ENCODE data around the gene CLDN6. TPM values are rescaled to one million over a fixed set of nuclear protein-coding genes. Genes with fewer than 3 reads are reported as not detected.

CLDN6 gene, protein sequence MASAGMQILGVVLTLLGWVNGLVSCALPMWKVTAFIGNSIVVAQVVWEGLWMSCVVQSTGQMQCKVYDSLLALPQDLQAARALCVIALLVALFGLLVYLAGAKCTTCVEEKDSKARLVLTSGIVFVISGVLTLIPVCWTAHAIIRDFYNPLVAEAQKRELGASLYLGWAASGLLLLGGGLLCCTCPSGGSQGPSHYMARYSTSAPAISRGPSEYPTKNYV
- total RNA-seq (not detected), polyA plus RNA-seq (1 to 10 TPM in 1 of 3 donors, under 1 TPM in 2; 0.05 to 5.5 (median 0.45) TPM)
- long read RNA-seq, donor 1 = 0 reads
- long read RNA-seq, donor 2, partial matches to known transcripts = 0 of 1 reads
- long read RNA-seq, donor 2, other reads (novel, unspliced or antisense) = 1 of 1 reads

DNA sequence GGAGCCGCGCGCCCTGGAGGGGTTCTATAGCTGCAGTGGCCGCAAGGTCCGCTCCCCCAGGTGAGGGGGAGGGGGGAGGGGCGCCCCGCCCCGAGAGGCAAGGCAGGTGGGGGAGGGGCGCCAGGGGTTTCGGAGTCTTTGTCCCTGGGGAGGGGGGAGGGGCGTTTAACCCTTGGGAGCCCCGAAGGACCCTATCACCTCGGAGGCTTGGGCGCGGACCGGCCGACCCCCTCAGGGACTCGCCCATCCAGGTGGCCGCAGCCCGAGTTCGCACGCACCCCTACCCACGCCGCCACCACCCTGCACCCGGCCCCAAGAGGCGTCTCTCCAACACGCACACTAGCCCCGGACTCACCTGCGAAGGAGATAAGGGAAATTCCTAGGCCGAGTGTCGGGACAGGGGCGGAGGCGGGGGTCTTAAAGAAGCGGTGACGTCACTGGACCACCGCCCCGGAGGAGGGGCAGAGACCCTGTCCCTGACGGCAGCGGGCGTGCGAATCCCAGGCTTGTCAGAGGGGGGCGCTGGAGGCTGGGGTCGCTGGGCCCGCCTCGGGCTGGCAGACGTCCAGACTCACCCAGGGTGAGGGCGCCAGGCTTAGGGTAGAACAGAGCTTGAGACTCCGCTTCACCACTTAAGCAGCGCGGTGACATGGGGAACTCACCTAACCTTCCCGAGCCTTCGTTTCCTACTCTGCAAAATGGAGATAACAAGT is at the start of gene CLDN6:
TSS of gene CLDN6 (minus strand) at position 390 of the 713 bp plus-strand sequence. CDS start 2,162 bp downstream, outside the sequence.
- 8 to 11% (median 10%) methylated on average over 41 to 51 of the region's 52 CpGs for WGBS, 3 donors
- DNase-seq (no peak), ATAC-seq (no peak)
- TF ChIP-seq, protein P1, sequence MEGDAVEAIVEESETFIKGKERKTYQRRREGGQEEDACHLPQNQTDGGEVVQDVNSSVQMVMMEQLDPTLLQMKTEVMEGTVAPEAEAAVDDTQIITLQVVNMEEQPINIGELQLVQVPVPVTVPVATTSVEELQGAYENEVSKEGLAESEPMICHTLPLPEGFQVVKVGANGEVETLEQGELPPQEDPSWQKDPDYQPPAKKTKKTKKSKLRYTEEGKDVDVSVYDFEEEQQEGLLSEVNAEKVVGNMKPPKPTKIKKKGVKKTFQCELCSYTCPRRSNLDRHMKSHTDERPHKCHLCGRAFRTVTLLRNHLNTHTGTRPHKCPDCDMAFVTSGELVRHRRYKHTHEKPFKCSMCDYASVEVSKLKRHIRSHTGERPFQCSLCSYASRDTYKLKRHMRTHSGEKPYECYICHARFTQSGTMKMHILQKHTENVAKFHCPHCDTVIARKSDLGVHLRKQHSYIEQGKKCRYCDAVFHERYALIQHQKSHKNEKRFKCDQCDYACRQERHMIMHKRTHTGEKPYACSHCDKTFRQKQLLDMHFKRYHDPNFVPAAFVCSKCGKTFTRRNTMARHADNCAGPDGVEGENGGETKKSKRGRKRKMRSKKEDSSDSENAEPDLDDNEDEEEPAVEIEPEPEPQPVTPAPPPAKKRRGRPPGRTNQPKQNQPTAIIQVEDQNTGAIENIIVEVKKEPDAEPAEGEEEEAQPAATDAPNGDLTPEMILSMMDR (IDR thresholded peaks at IDR 0.05) = peak; percentile 16
- H3K27me3 ChIP-seq (ENCODE audit: insufficient read depth in 3 of 3, low read length in 2 of 3) = peaks cover 0 to 34% (median 9%) of the 10 kb centered on the region in 3 donors
- peaks cover 17% of the 10 kb centered on the region for H3K4me1 ChIP-seq
- intact Hi-C loops (cut with DNase I) = no loop called here
- no peaks in the 10 kb centered on the region for H3K9me3 ChIP-seq
- no peak within 1 kb of the TSS for H3K4me3 ChIP-seq
- no peaks in the 10 kb centered on the region for H3K36me3 ChIP-seq (ENCODE audit: insufficient read depth in 1 of 2, low read depth in 1 of 2)
- H3K27ac ChIP-seq = no peak within 1 kb of the TSS

DNA sequence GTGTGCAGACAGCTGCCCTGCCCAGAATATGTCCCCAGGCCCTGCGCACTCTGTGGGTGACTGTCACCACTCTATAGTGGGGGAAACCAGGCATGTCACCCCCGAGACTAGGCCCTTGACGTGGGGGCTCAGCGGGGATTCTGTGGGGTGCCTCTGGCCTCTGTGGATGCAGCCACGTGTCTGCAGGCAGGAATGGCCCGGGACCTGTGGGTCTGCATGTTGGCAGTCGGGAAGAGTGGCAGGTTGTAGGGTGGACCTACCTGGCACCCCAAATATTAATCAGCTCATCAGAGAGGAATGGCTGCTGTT is 48.4 kb upstream of the CLDN6 start:
- ATAC-seq = no peak
- Histone ChIP-seq H3K27me3 (ENCODE audit: insufficient read depth in 3 of 3, low read length in 2 of 3) (no peaks in the 10 kb centered on the region), H3K27ac (peak overlapping the region; percentile 78), H3K9me3 (no peaks in the 10 kb centered on the region), H3K36me3 (ENCODE audit: insufficient read depth in 1 of 2, low read depth in 1 of 2) (peaks cover 0 to 13% of the 10 kb centered on the region in 2 donors), H3K4me3 (peak overlapping the region; percentile 73), H3K4me1 (peaks cover 29% of the 10 kb centered on the region)
- no peak for DNase-seq
- WGBS, 3 donors = 42 to 58% (median 44%) methylated on average over 7 of the region's 7 CpGs
- intact Hi-C loops (cut with DNase I) = no loop called here
- TF ChIP-seq, protein P1 (IDR thresholded peaks at IDR 0.05) = no peak

DNA sequence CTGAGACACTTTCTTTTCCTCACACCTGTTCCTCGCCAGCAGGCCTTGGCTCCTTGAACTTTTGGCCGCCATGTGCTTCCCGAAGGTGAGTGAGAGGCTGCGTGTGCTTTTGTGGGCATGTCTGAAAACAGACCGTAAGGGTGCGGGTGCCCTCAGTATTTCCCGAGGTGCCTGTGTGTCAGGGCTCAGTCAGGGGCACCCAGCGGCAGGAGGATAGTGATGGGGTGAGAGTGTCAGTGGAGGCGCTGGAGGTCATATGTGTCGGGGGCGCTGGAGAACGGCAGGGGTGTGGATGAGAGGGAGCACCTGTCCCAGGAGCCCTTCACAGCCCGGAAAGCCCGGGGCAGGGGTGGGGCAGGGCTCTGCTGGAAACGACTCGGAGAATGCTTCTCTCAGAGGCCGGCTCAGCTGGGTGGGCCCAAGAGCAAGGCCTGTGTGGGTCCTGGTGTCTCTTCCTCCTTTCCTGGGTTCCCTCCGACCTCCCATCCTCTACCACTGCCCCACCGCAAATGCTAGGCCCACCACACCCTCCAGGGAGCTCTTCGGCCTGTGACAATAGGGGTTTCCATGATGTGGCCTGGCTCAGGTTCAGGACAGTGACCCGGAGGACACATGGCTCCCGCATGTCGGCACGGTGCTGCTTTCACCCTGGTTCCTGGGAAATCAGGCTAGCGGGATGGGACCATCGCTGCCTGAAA is 47.9 kb upstream of the CLDN6 start:
- Histone ChIP-seq H3K9me3 (no peaks in the 10 kb centered on the region), H3K36me3 (ENCODE audit: insufficient read depth in 1 of 2, low read depth in 1 of 2) (peaks cover 0 to 13% of the 10 kb centered on the region in 2 donors), H3K27ac (peak overlapping the region; percentile 78), H3K4me1 (peaks cover 34% of the 10 kb centered on the region), H3K4me3 (peak overlapping the region; percentile 73), H3K27me3 (ENCODE audit: insufficient read depth in 3 of 3, low read length in 2 of 3) (no peaks in the 10 kb centered on the region)
- intact Hi-C loops (cut with DNase I) = no loop called here
- ATAC-seq (peak in 2 of 4 donors; percentile 18 to 35), DNase-seq (no peak)
- 15 to 37% (median 20%) methylated on average over 22 to 26 of the region's 26 CpGs for WGBS, 3 donors
- TF ChIP-seq, protein P1 (IDR thresholded peaks at IDR 0.05) = no peak

DNA sequence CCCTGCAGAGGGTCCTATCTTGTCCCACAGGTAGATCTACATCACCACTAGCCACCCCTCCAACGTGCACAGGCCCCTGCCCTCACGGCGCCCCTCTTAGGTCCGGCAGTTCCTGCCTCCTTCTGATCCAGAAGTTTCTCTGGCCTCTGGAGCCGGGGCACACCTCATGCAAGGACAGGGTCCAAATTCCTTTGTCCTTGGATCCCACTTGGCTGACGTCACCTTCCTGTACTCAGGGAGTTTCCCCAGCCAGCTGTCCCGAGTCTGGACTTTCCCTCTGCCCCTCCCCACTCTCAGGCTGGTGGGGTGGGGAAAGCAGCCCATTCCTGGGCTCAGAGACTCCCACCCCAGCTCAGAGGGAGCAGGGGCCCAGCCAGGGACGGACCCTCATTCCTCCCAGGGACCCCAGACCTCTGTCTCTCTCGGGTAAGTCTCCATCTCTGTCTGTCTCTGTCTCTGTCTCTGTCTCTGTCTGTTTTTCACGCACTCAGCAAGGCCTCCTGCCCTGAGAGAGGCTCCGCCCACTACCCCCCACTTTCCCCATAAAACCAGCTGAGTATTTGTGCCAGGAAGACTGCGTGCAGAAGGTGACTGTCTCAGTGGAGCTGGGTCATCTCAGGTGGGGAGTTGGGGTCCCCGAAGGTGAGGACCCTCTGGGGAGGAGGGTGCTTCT is 47.2 kb upstream of the CLDN6 start, which contains the start of gene IL32:
TSS of gene IL32 (plus strand) at position 572 of the 673 bp plus-strand sequence. CDS start 172 bp downstream, outside the sequence.
- no peaks in the 10 kb centered on the region for H3K27me3 ChIP-seq (ENCODE audit: insufficient read depth in 3 of 3, low read length in 2 of 3)
- peak in 1 of 2 donors; percentile 48 for DNase-seq
- TF ChIP-seq, protein P1 (IDR thresholded peaks at IDR 0.05) = no peak
- peaks cover 41% of the 10 kb centered on the region for H3K4me1 ChIP-seq
- WGBS, 3 donors = 10 to 34% (median 20%) methylated on average over 13 of the region's 13 CpGs
- peak; percentile 53 to 87 (median 68) for ATAC-seq
- no peaks in the 10 kb centered on the region for H3K9me3 ChIP-seq
- H3K36me3 ChIP-seq (ENCODE audit: insufficient read depth in 1 of 2, low read depth in 1 of 2) = peaks cover 0 to 13% of the 10 kb centered on the region in 2 donors
- peak within 1 kb of the TSS; percentile 73 for H3K4me3 ChIP-seq
- intact Hi-C loops (cut with DNase I) = no loop called here
- peak within 1 kb of the TSS; percentile 78 for H3K27ac ChIP-seq

Measured in psoas muscle (tissue), 8 donors.